IPS DF 19.7 (cell line): ENCODE results near the gene ADPRH.

Source experiments
- DNase-seq: peaks from one replicate; pipeline ENCODE4 v3.0.0-alpha.2; 2013; ENCODE audit warnings: low read depth, low spot score

ADPRH gene

DNA sequence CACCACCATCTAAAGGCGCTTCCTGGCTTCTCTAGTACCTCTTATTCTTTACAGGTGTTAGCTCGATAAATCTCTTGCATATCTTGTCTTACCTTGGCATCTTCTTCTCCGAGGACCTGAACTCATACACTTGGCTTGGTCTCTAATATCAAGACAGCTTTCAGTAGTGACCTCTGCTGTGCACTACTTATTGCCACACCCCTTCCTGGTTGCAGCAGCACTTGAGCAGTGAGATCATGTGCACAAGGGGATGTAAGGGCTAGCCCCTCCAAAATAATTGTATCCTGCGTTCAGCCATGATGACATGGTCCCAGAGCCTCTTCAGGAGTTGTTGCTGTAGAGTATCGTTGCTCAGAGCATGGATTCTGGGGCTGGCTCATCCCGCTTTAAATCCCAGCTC lies 17.1 kb downstream of the ADPRH start:
- no peak for DNase-seq

DNA sequence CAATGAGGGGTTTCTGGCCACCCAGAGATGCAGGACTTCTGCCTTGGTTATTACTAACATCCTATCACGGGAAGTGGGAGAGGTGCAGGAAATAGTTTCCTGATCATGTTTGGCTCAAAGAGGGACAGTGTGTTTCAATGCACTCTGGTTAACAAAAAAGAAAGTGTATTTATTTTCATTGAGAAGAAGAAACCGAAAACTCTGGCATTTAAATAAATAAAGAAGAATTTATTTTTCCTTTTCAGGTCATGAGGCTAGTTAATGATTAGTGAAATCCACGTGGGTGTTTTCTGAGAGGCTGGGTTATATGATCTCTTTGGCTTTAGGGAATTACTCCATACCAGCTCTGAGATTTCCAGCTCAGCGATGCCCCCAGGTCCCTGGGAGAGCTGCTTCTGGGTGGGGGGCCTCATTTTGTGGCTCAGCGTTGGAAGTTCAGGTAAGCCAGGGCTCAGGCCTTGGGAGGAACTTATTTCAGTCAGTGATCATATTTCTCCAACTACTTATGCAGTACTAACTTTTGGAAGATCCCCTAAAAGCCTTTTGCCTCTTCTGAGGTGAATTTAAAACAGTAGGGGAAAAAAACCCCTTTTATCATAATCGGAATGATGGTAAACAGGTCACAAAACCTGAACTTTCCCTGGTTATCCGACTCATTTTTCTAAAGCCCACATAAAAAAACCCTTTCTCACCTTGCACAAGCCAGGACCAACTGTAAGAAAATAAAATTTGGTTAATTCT lies 18.4 kb downstream of the ADPRH start, which contains the start of gene PLA1A:
Gene PLA1A (plus strand): TSS at position 338 of the 741 bp plus-strand sequence. CDS start 29 bp downstream, at position 367.
- no peak for DNase-seq

DNA sequence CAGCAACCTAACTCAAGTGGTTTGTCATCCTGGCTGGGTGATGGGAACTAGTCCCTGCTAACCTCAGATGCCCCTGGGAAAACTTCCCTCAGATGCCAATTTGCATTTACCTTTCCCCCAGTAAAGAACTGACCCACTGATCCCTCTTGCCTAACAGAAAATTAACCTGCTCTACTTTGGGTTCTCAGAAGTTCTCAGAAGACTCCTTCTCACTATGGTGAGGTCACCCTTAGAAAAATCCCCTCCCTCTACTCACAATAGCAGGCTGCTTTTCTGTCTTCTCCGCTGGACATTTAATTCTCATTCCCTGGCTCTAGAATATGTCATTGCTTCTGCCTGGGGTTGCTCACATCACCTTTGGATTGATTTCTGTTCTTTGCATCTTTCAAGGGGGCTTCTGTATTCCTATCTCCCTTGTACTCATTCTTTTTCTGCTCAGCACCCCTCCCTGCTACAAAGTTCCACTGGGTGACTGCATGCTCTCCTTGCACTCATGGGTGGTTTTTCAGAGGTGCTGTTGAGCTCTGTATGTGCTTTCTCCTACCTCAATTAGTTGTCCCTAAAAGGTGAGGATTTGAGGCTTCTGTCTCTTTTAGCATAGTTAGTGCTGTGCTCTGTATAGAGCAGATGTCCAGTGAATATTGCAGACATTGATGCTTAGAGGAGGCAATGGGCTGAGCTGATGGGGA lies 19.3 kb downstream of the ADPRH start:
- DNase-seq: no peak

DNA sequence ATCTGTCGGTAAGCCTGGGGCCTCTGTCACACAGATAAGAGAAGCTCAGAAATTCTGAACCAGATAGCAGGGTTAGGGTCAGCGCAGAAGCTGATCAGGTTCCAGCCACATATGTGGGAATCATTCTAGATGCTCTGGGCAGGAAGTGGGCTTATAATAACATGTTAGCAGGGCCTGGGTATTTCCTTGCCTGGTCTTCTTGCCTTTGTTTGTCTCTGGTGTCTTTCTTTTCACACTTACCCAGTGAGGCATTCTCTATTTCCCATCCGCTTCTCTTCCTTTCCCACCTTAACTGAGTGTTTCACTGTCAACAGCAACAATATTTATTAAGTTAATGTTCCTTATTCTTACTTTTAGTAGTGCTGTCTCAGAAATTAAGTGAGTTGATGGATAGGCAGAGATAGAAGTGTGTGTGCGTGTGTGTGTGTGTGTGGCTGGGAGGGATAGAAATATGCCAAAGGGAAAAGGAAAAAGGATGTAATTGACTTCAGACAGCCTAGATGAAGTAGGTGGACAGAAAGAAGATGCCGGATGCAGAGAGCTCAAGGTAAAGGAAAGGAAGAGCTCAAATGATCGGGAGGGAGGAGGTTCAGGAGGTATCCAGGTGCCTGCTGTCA lies 20.4 kb downstream of the ADPRH start:
- no peak for DNase-seq

DNA sequence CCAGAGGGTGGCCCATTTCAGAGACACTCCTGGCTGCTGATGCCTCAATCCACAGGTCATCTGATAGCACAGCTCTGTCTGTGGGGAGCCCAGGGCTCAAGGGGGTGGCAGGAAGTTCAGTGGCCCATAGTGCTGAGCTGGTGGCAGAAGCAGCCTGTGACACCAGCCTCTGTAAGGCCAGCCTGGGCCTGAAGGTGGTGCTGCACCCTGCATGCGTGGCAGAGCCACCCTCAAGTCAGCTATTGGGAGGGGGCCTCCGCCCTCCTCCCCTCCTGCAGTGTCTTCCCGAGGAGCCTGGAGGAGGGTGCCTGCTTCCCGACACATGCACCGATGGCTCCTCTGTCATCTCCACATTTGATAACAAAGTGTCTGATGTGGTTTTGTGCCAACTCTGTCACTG lies 21.4 kb downstream of the ADPRH start:
- no peak for DNase-seq

DNA sequence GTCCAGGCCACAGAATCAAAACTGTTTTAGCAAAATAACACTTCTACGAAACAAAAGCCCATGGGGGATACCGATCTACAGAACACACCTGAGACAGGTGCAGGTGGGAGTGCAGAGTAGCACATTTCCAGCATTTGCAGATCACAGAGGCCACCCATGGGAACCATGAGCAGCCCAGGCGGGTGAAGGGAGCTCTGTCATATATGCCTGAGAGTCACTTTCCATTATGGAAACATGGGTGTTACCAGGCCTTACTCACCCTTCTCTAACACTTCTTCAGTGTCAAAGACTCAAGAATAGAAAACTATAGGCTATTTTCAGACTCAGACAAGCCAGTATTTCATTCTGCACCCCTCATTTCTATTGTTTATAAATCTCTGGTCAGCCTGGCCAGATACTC lies 21.9 kb downstream of the ADPRH start:
- no peak for DNase-seq

DNA sequence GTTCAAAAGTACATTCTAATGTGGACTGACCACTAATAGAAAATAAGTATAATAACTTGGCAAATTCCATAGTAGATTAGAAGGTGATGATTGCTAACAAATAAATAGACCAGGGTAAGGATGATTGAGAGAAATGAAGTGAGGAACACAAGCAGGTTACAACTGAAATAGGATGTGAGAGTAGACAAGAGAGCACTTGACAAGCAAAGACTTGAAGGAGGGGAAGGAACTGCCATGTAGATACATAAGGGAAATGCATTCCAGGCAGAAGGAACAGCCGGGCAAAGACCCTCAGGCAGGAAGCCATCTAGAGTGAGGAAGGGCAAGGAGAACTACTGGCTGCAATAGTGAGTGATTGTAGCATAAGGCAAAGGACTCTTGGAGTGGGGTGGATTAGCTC lies 23.4 kb downstream of the ADPRH start:
- no peak for DNase-seq

DNA sequence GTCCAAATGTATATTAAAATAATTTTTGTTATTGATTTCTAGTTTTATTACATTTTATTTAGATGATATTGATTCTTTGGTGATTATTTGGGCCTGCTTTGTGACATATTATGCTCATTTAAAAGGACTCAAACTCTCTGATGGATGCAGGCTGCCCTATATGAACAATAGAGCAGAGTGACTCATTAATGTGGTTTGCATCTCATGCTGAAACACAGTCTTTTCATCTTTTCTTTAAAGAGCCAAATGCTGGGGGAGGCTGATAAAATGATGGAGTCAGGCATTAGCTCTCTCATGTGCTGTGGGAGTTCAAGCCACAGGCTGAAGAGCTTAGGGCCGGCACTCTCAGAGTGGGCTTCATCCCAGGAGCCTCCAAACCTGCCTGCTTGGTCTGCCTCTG lies 25.6 kb downstream of the ADPRH start:
- no peak for DNase-seq

DNA sequence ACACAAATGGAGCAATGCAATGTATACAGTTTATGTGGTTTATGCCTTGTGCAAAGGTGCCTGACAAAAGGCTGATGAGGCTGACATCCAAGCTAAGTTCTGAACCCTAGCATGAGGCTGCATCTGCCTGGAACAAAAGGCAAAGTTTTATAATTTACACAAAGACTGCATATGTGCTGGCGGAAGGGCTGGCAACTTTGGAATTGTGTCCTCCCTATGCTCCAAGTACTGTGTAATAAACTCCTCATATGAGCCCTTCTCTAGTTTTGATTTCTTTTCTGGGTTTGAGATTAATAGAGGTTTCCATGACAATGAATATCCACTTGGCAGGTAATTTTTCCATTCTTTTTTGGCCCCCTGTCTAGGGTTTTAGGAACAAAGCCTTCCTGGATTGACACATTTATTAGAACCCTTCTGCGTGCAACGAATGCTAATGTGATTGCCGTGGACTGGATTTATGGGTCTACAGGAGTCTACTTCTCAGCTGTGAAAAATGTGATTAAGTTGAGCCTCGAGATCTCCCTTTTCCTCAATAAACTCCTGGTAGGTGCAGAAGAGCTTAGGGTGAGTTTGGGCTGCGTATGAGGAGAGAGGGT lies 29.2 kb downstream of the ADPRH start:
- DNase-seq: no peak

DNA sequence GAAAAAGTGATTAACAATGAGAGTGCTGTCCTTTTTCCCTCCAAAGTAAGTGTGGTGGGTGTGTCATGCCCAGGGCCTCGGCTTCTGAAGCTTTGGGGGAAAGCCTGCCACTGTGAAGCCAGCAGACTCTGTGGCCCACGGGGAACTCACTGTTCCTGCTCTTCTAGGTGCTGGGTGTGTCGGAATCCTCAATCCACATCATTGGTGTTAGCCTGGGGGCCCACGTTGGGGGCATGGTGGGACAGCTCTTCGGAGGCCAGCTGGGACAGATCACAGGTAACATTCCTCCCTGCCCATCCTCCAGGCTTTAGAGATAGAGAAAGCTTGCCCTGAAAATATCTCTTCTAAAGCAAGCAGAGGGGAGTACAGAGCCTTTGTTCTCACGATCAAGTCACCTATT lies 30.0 kb downstream of the ADPRH start:
- DNase-seq: no peak

DNA sequence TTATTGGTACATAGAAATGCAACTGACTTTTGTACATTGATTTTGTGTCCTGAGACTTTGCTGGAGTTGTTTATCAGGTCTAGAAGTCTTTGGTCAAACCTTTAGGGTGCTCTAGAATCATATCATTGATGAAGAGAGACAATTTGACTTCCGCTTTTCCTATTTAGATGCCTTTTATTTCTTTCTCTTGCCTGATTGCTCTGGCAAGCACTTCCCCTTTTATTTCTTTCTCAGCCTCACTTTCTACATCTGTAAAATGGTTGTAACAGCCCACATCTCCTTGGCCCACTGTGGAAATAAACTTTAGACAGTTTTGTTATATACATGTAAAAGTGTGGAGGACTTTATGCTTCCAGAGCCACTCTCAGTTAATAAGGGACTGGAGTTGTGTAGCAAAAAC lies 32.4 kb downstream of the ADPRH start:
- DNase-seq: no peak

DNA sequence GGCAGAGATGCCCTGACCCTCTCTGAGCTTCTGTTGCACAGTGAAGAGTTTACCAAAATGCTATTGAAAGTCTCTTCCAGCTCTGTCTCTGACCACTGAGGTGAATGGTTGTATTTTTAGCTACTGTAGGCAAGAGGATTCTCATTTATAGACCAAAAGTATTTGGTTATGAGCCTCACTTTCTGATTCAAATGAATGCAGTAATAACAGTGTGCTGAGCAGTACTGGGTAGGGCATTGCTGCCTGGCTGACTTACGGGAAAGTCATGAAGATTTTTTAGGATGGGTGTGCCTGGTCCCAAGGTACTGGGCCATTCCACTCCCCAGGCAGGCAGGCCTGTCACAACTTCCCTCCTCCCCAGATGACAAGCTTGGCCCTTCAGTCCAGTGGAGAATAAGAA lies 33.9 kb downstream of the ADPRH start:
- DNase-seq: no peak

DNA sequence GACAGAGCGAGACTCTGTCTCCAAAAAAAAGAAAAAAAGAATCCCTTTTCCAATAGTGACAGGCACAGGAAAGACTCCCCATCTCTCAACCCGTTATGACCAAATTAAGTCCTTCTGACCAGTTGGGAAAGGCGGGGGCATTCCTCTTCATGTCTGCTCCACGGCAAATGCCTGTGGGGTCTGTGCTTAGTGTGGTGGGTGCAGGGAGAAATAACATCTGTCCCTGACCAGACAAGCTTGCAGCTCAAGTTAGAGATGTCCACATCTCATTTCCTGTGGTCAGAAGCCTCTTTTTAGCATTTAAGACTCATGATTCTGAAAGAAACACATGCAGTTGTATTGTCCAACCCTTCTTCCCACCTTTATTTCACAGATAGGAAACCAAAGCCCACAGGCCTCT lies 34.6 kb downstream of the ADPRH start:
- DNase-seq: no peak

DNA sequence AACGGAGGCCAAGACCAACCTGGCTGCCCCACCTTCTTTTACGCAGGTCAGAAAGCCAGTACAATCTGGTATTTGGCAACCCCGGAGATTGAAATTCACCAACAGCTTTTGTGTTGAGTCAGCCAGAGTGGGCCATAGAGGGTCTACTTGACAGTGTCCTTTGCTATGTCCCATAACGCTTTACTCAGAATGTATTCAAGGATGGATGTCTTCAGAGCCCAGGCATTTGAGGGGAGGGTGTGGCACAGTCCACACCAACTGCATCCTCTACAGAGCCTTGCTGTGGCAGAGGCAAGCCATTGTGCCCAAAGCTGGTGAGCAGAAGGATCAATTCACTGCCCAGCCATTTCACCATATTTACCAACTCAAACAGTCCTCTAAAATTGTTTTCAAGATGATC lies 36.8 kb downstream of the ADPRH start:
- no peak for DNase-seq

DNA sequence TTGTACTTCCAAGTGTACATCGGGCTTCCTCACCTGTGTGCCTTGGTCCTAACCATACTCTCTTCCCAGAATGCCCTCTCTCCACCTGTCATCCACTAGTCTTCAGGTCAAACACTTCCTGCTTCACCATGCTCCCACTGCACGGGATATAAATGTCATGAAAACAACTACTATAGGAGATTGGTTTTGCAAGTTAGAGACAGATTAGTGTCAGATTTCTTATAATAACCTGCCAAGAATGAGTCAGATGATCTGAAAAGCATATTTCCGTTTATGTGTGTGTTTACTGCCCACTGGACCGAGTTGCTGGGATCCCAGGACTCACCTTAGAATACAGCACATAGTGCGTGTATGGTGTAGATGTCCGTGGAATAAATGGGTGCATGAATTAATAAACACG lies 39.8 kb downstream of the ADPRH start:
- DNase-seq: no peak

DNA sequence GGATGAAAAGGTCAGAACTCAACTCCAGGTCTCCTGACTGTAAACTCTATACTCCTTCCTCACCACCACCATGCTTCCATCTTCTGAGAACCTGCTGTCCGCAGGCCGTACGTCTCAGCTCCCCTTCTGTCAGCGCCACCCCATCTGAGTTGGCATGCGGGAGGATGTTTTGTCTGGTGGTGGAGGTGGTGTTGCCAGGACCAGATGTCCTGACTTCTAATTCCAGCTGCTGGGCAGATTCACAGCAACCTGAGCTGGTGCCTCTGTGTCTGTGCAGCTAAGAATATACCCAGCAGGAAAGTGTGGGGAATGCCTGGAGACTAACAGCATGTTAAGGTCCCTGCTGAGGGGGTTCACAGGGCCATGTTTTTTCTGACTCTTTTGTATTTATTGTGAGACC lies 41.6 kb downstream of the ADPRH start:
- no peak for DNase-seq

DNA sequence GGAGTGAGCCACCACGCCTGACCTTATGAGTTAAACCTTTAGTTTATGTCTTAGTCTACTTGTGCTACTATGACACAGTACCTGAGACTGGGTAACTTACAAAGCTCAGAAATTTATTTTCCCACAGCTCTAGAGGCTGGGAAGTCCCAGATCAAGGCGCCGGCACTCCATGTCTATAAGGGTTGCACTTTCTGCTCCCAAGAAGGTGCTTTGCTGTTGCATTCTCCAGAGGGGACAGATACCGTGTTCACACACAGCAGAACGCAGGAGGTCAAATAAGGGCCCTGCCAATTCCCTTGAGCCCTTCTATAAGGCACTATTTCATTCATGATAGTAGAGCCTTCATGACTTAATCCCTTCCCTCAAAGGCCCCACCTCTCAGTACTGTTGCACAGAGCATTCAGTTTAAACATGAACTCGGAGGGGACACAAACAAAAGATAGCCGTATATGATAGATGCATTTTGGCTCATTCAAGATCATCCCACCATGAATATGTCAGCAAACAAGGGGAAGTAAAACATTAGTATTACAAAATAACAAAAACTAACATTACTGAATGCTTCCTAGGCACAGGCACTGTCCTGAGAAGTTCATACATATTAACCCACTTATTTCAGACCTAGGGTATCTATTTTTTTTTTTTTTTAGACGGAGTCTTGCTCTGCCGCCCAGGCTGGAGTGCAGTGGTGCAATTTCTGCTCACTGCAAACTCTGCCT lies 44.9 kb downstream of the ADPRH start:
- no peak for DNase-seq

DNA sequence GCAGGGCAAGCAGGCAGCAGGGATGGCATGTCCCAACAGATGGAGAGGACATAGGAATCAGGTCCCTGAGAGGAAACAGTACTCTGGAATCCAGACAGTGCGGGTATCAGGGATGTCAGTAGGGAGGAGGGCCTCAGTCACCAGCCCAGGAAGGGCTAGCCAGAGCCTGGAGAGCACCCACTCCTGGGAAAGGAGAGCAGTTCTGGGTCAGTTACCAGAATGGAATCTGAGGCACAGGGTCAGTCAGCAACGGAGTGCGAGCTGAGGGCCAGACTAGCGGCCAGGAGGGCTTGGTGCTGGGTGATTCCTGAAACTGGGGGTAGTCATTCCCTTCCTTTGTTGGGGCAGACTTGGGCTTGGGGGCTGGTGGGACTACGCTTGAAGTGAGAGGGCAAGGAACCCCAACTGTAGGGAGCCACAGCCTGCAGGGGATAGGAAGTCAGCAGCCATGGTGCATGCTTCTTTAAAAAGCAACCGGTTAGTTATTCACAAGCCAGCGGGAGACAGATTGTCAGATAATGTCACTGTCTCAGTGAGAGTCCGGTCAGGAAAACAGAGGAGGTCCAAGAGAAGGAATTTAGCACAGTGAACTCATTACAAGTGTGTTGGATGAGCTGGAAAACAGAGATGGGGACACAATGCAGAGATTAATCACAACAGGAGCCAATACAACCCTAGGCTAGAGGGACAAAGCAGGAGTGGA lies 46.3 kb downstream of the ADPRH start:
- no peak for DNase-seq

DNA sequence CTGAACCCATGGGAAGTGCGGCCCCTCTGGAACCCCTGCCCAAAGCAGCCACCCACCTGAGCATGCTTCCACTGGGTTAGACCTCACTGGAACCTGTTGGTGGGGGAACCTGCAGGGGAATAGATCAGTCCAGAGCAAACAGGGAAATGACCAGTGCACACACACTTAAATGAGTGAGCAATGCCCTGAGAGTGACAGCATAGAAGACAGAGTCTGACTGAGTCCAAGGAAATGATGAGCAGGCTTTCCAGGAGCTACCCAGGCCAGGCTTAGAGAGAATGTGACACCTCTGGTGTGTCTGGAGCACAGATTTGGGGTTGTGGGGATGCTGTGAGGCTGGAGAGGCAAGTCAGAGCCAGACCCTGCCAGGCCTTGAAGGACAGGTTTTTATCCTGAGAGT lies 46.9 kb downstream of the ADPRH start:
- DNase-seq: no peak

DNA sequence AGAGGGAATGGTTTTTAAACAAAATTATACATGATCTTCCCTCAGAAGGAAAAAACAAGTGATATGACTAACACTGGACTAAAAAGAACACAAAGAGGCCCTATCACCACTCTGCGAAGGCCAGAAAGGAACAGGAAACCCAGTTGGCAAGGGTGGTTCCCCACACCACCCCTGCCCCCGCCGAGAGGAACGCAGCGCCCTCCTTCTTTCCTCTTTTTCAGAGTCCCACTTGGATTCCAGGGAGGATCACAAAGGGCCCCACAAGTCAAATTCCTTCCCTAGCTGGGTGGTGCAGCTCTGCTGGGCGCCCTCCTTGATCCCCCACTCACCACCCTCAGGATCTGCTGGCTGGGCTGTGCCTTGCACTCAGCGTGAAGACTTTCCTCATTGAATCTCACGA lies 48.2 kb downstream of the ADPRH start:
- no peak for DNase-seq

DNA sequence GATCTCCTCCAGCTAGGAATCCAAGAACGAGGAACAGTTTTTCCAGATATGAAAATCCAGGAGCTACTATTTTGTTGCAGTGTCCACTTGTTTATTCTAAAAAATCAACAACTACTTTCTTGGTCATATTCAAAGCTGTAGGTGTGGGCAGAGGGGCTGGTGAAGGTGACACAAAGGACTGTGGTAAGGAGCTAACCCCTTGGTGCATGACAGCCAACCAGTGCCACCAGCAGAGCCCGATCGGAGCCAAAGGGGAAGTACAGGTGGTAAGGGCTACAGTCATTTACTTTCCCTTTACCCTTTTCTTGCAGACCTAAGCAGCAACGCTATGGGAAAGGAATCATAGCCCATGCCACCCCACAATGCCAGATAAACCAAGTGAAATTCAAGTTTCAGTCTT lies 49.1 kb downstream of the ADPRH start:
- no peak for DNase-seq
